NCI-H748 treated with DMSO at 0.1 percent for 48 hours (cell line): Measurements from ENCODE around the gene MAFG.

Experiments used
- DNase-seq: peaks from one replicate; lab custom pipeline; 2025; lab: John Stamatoyannopoulos, UW

MAFG gene

DNA sequence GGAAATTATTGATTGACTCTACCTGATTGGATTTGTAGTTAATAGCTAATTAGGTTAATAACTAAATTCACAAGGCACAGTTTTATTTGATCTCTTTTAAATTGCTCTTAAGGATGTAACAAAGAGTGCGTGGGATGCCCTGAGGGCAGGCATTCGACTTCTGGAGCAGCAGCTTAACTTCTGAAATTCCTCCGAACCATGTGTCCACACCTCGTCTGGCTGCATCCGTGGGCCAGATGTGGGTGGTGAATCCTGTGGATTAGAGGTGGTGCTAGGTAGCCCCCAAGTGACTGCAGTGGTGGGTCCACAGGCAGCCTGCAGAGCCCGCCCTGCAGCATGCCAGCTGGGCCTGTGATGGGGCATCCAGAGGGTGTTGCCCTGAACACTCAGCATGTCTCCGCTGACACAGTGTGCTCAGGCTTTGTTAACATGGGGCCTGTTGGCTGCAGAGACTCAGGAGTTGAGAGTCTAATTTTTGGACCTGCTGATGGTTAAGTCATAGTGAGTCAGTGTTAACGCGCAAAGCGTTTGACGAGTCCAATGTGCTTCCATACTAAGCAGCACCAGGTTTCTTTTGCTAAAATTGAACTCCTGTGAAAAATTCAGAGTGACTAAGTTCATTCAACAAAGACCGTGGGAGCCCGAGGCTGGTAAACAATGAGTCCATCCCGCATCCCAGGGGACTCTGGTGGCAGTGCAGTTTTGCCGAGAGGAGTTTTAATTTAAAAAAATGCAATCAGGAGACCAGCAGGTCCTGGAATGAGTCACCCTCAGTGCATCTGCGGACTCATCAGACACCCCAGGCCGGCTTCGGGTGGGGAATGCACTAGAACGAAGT, 29.3 kb downstream of the MAFG start:
- DNase-seq = no peak

DNA sequence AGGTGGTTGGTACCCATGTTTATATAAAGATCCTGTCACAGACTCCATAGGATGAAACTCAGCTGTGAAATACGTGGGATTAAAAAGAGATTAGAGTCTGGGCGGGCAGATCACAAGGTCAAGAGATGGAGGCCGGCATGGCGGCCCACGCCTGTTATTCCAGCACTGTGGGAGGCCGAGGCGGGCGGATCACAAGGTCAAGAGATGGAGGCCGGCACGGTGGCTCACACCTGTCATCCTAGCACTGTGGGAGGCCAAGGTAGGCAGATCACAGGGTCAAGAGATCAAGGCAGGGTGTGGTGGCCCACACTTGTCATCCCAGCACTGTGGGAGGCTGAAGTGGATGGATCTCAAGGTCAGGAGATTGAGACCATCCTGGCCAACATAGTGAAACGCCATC, 32.1 kb downstream of the MAFG start:
- DNase-seq = no peak

DNA sequence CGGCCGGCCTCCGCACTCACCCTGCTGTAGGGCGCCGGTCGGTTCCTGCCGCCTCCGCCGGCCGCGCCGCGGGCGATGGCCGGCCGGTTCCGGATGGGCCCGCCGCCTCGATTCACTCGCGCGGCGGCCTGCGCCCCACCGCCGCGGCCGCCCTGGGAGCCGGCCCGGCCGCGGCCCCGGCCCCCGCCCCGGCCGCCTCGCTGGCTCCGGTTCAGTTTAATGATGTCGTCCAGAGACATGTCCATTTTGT, 36.3 kb downstream of the MAFG start:
- no peak for DNase-seq

DNA sequence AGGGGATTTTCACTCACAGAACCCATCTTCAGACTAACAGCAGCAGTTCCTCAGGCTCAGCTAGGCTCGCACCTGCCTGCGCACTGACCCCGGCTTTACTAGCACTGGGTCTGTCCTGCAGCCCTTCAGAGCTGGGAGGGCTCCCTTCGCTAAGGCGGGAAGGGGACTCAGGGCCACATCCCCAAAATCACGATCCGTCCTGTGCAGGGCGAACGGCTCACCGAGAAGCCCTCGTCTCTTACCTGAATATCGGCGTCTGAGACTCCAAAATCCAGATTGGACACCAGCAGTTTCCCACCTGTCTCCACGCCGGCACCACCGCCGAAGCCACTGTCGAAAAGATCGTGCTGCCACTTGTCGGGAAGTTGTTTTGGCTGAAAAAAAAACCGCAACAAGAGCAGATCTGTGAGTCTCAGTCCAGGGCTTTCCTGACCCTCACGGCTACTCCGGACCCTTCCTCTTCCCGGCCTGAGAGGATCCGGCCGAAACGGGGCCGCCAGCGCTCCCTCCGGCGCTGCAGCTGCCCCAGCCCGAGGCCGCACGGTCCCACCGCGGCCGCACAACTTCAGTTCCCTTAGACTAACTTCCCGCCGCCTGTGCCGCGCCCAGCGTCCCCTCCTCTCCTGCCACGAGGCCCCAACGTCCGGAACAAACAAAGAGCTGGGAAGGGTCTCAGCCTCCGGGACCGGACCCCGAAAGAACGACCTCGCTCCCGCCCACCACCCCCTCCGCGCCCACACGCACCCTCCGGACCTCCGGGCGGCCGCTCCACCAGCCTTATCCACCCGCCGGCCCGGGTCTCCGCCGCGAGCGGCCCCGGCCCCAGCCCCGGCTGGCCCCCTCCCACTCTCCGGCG, 36.9 kb downstream of the MAFG start:
- no peak for DNase-seq

DNA sequence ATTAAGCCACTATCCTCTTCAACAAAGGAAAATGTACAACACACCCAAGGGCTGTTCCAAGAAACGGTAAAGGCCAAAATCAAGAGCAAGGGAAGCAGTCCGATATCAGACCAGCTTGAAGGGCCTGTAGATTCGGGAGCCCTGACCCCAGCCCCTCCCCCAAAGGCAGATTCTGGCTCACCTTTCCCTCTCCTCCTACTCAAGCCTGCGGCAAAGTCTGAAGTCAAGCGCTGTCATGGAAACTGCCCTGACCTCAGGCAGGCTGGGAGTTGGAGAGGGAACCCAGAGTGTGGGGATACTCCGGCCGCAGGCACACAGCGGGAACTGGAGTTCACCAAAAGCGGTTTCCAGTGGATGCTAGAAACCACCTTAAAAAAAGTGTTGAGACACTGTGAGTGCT, 37.9 kb downstream of the MAFG start:
- no peak for DNase-seq

DNA sequence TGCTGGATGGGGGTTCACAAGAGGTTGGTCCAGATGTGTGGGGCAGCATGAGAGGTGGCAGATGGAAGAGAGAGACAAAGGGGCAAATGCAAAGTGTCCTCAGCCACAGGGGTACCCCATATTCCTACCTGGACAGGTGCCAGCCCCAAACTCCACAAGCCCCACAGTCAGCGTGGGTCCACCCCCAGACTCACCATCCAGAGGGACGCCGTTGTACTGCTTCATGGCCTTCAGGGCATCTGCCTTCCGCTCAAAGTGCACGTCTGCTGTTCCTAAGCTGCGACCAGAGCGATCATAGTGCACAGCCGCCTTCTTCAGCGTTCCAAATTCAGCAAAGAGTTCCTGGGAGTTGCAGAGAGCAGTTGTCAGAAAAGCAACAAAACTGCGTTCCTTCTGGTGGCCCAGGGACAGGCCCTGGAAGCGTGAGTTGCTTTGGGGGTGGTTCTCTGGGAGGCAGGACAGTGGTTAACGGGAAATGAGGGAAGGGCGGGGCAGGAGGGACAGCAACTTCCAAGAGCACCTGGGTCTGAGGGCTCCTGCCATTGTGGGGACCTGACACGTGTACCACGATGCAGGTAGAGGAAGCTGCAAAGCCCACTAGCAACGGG, 38.4 kb downstream of the MAFG start:
- DNase-seq = no peak

DNA sequence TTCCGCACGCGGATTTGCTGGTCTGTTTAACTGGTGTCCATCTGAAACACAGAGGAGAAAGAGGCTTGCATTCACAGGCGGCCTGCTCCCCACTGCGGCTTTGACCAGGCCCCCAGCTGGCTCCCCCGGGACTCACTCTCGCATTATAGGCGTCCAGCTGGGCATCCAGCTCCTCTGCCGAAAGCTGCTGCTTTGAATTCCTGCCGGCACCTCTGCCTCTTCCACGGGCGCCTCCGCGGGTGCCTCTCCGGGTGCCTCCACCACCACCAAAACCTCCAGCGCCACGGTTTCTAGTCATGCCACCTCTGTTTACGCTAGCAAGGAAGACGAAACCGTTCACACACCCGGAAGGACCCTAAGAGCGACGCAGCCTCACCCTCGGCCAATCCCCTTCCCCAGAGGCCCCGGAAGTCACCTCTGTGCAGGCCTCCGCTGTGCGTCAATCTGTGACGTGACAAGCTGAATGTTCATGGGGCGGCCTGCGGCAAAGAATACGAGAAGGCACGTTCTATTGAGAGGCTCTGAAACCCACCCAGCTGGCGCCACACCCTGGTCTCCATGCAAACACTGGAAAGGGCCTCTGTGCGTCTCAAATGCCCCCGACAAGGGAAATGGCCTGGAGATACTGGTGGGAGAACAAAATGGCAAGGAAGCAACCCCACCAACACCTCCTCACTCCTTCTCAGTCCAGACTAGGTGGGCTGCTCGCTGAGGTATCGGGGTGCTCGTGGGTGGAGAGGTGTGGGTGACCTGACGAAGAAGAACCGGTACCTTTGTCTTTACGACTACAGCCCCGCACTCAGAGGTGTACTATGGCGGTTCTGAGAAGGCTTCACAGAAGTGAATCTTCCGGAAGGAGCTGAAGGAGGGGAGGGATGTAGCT, 39.2 kb downstream of the MAFG start:
- no peak for DNase-seq

DNA sequence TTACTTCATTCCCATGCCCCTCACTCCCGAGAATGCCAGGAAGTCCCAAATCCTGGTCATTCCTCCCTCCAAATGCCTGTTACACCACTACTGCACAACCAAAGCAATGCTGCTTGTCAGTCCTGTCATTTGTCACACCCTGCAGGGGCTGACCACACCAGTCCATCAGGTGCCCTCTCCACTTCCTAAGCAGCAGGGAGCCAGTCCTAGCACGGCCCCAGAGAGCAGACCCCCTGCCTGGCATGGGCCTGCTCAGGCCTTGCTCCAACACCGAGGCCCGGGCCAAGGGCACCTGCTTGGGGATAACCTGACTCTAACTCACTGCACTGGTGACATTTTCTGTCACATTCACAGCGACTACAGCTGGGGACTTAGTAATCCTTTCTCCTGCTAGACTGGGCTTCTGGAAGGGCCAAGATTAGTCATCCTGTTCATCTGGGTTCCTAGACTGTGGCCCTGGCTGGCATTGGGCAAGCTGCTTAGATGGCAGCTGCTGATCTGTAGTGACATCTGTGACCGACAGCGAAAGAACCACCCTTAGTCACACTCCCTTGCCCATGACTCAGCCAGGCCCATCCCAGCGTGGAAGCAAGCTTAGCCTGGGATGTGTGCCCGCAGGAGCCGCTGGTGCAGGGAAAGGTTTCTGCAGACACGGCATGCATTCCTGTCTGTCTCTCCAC, 41.5 kb downstream of the MAFG start:
- DNase-seq = no peak

DNA sequence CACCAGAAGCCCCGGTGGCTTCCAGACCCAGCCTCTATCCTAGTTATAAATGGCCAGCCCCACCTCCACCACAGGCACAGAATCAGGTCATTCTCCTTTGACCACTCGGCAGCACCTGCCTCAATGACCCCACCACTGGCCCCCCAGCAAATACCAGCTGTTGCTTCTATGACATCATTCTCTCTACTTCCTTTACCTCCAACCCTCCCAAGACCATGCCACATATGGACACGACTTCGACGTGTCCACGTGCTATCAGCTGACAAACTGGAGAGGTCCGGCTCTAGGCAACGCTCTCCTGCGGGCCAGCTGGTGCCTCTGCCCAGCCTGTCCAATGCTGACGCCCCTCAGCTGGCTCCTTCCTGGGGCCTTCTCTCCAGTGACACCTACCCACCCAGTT, 42.1 kb downstream of the MAFG start:
- DNase-seq = no peak

DNA sequence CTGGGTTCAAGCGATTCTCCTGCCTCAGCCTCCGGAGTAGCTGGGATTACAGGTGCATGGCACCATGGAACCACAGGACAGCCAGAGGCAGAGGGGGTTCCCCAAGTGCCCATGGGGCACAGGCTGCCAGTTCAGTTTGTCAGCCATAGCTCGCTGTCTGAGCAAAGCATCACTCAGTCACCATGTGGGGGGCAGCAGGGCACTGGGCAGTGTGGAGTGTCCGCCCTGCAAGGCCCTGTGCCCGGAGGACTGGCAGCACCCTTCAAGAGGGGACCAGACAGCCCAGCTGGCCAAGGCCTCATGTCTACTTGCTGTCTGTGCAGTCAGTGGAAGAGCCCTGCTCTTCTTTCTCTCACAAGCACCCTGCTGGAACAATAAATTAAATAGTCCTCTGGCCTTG, 42.6 kb downstream of the MAFG start:
- DNase-seq = no peak

DNA sequence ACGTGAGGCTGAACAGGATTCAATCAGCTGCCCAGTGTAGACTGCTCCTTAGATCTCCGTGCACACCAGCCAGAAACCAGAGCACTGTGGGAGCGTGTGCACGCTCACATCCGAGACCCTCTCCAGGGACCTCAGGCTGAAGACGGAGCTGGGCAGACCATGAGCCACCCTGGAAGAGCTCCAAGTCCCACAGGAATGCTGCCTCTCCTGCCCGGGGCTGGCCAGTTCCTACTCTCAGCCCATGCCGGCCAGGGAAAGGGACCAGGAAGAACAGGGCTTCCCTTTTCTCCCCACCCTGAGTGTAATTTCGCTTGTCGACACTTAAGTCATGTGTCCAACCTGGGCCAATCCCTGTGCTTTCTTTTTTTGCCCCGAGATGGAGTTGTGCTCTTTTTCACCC, 43.0 kb downstream of the MAFG start:
- DNase-seq = no peak

DNA sequence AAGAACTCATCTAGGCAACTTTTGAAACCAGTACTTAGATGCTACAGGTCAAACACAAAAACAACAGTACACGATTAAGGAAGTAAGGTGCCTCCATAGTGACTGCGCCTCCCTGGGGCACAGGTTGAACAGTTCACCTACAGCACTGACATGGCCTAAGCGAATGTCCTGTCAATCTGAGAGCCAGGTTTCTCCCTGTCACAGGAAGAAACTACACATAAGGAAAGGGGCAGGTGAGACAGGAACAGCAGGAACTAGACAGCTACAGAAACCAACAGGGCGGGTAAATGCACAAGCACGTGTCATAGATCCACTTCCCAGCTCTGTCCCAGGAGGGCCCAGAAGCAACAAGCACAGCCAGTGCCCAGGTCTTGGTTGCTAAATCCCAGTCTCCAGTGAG, 48.4 kb downstream of the MAFG start:
- DNase-seq = no peak

DNA sequence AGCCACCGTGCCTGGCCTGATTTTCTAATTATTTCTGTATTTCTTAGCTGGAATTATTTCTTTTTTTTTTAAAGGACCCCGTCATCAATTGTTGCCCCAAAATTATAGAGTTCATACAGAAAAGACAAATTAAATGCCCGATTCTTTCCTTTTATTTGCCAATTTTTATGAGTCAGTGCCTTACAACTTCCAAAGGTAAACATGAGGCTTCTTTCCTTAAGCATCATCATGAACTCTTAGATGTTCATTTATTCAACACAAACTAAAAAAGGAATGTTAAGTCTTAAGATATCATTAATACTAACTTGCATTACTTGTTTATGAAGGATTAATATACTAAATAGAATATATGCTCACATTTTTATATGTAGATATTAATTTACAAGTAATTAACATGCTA, 49.2 kb downstream of the MAFG start:
- DNase-seq = no peak

DNA sequence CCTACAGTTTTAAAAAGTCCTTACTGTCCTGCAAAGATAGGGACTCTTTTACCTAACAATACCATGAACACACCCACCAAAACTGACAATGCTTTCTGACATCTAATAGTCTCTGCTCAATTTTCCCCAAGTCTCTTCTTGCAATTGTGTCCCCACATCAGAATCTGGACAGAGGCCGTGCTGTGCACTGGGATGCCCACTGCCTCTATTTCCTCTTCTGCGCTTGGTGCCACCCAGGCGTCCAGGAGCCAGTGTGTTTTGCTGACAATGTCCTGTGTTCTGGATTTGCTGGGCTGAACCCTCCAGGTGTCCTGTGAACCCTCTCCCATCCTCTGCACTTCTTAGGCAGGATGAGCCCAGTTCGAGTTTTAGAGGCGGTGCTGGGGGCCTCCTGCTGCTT, 50.0 kb downstream of the MAFG start:
- no peak for DNase-seq

DNA sequence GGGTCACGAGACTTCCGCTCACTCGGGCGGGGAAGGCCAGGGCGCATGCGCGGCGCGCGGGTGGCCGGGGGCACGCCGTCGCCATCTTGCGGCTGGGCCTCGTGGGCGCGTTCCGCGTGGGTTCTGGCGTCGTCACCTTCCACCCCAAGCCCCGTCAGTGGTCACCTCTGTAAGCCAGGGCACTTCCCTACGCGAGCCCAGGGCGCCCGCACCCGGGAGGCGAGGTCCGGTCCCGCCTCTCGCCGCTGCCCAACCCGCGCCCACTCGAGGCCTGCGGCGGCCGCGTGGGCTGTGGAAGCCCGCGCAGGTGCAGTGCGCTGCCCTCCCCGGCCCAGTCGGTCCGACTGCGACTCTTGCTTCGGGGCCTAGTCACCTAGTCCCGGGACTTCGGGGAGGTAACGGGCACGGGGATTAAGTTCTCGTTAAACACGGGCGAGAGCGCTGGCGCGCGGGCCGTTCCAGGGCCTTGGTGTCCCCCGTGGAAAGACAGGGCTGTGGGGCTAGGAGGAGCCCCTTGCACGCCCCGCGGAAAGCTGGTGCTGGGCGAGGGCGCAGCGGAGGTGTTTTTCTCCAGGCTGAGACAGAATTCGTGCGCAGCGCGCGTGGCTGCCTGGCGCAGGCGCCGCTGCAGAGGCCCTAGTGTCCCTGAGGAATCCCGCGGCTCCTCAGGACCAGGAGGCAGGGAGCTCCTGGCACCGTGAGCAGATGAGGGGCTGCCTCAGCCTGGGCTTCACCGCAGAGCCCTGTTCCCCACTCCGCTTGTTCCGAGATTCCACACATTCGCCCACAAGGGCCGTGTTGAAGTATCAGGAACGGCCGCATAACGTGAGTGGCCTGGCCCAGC, 55.9 kb downstream of the MAFG start:
- DNase-seq = peak; percentile 68

DNA sequence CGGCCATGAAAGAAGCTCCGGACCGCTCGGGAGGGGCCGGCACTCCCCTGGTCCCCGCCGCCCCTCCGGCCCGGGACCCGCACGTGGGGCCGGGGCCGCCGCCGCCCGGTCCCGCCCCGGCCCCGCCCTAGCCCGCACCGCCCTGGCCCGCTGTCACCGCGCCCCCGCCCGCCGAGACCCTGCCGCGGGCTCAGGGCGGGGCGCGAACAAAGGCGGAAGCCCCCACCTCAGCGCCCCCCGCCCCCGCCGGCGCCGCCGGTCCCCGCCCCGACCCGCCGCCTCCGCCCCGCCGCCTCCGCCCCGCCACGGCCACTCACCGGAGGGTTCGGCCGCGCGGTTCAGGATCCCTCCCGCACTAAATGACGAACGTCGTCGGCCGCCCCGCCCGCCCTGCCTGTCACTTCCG, 56.6 kb downstream of the MAFG start, which contains the start of gene ARHGDIA:
ARHGDIA (minus strand) TSS at position 357 of the 406 bp plus-strand sequence. CDS start 1,407 bp downstream, outside the sequence.
- DNase-seq = no peak

DNA sequence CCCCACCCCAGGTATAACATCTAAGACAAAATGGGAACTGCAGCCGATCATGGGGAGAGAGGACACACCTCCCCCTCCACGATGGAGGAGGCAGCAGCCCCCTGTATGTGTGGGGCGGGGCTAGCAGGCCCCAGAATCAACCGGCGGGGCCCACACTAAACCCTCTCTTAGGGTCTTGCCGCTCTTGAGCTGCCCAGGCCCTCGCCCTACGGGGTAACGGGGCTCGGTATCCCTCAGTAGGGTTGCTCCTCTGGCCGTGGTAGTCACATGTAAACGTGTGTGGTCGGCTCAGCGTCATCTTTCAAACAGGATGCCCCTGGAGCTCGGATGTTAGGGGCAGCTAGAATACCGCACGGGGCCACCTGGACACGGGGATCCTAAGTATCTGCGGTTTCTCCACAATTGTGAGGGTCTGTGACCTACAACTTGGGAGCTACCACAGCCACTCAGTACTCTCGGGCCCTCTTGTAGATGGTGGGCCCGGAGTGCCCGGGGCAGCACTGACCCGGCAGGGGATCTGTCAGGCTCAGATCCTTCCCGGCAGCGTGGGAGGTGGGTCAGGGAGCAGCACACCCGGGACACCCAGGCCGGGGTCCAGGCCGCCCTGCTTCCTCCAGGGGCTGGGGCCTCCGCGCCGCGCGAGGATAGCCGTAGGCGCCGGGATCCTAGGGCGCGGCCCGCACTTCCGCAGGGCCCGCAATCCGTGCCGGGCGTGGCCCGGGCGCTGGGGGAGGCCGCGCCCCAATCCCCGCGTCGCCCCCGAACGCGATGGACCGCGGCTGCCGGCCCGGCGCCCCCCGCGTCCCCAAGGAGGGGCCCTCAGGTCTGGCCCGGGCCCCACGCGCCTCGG, 57.2 kb downstream of the MAFG start:
- no peak for DNase-seq

DNA sequence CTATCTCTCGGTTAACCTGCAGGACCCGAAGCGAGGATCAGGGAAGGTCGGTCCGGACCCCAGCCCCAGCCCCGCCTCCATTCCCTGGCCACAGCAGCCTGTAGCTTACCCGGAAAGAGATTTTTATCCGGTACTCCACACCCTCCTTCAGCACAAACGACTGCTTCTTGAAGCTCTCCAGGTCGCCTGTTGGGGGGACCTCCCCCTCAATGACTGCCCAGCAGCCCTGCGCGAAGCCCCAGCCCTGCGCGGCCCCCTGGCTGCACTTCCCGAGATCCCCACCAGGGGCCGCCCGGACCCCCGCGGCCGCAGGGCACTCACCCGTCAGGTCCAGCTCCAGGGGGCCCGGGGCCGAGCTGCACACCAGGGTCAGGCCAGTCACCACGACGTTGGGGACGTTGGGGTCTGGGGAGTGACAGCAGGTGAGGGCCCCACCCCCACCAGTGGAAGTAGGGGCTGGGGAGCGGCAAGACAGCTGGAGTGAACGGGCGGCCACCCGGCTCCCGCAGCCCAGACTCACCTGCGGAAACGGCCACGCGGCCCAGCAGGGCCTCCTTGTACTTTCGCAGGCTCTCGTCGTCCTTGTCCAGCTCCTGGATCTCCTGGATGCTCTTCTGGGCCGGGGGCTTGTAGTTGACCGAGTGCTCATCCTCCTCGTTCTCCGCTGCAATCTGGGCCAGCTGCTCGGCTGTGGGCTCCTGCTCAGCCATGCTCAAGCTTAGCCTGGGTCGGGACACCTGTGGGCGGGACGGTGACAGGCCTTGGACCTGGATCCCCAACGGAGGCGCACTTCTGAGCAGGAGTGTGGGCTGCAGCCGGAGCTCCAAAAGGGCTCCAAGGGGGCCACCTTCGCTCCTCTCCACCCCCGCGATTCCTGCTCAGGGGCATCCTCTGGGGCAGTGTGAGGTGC, 58.1 kb downstream of the MAFG start:
- DNase-seq = no peak
